AG10803 (cell line): ENCODE results near the gene PTPRD.
"Not testable (repeated sequence)": the region's sequence is repeated elsewhere in the genome, so short reads cannot be mapped to it uniquely, and the experiment has no call there.

Experiments
- DNase-seq: peaks from one replicate; pipeline ENCODE4 v3.0.0; 2010; ENCODE audit warnings: low read depth
- H3K4me3 ChIP-seq: 2 replicates; pipeline ENCODE4 v1.5.1; 2011; ENCODE audit warnings: mild to moderate bottlenecking, low read length, control low read depth
- CTCF ChIP-seq: conservative IDR thresholded peaks from 2 replicates; pipeline ENCODE4 v1.5.1; 2011; ENCODE audit warnings: mild to moderate bottlenecking, low read length, control low read depth, inconsistent platforms

Gene PTPRD

GRCh38 chr9:8924562-8924961 lies 1688.2 kb downstream of the PTPRD start:
- H3K4me3 ChIP-seq = no peak overlapping the region
- no peak for DNase-seq
- no peak for TF ChIP-seq CTCF

- not testable (repeated sequence) for DNase-seq, H3K4me3 ChIP-seq
Measured at GRCh38 chr9:8920478-8921183, 1692.2 kb downstream of the PTPRD start.

- H3K4me3 ChIP-seq = no peak overlapping the region
- TF ChIP-seq CTCF = no peak
- DNase-seq = no peak
Measured at GRCh38 chr9:8917956-8918739, 1694.7 kb downstream of the PTPRD start.

GRCh38 chr9:8916771-8917170 lies 1696.0 kb downstream of the PTPRD start:
- no peak for DNase-seq
- TF ChIP-seq CTCF = no peak
- H3K4me3 ChIP-seq = no peak overlapping the region

- TF ChIP-seq CTCF = no peak
- H3K4me3 ChIP-seq = no peak overlapping the region
- DNase-seq = no peak
Measured at GRCh38 chr9:8907868-8908267, 1704.9 kb downstream of the PTPRD start.

- no peak for TF ChIP-seq CTCF
- H3K4me3 ChIP-seq = no peak overlapping the region
- DNase-seq = no peak
Measured at GRCh38 chr9:8905731-8906130, 1707.1 kb downstream of the PTPRD start.

- no peak for TF ChIP-seq CTCF
- DNase-seq = no peak
- no peak overlapping the region for H3K4me3 ChIP-seq
Measured at GRCh38 chr9:8904771-8905515, 1707.9 kb downstream of the PTPRD start.
